ENCODE results near the gene POMP. TPM values are rescaled to one million over a fixed set of nuclear protein-coding genes. Genes with fewer than 3 reads are reported as not detected.
"Not testable (repeated sequence)": the region's sequence is repeated elsewhere in the genome, so short reads cannot be mapped to it uniquely, and the experiment has no call there.

Gene POMP
- total RNA-seq, 1 experiment from 2014 or later: 44.7 TPM

DNA sequence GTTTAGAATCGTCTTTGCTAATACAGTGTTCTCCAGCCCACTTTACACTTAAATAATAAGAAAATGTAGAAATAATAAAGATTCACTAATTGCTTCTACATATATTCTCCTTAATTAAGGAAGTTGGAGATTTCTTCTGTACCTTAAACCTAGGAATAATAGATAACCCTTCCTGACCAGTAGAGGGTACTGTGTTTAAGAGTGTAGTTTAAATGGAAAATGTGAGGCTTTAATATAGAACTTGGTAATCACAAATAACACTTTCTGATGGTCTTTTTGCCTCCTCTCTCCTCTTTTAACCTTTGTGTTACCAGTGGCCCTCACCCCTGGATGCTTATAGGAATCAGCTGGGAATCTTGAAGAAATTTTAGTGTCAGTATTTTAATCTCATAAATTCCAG lies 20.7 kb downstream of the POMP start:
- DNase-seq (ENCODE audit: low read depth): no peak

DNA sequence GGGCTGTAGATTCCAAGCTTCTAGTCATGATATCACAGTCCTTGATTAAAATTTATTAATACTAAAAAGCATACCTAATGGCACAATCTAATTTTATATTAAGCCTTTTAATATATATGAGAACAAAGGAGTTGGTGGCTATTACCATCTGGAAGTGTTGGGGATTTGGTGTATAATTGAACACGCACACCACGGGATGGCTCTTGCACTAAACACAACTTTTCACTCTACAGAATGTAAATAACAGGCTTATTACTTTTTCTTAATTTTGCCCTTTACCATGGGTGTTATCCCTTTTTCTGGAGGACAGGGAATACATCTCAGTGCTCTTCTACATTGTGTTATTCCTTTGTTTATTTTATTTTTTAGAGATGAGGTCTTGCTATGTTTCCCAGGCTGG lies 21.6 kb downstream of the POMP start:
- in situ Hi-C loops (cut with HindIII; ENCODE audit: low pct_unique_long_range_greater_than_20kb, low sequenced_read_pairs): no loop called here
- DNase-seq (ENCODE audit: low read depth): no peak

More for the DNA sequence above, 20.7 kb downstream of the POMP start:
- in situ Hi-C loops (cut with HindIII; ENCODE audit: low pct_unique_long_range_greater_than_20kb, low sequenced_read_pairs): no loop called here

DNA sequence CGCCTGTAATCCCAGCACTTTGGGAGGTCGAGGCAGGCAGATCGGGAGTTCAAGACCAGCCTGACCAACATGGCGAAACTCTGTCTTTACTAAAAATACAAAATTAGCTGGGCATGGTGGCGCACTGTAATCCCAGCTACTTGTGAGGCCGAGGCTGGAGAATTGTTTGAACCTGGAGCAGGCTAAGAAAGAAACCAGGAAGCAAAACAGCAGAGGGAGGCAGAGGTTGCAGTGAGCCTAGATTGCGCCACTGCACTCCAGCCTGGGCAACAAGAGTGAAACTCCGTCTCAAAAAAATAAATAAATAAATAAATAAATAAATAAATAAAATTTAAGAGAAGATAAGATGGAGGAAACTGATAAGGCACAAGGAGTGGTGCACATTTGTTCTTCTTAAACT lies 24.2 kb downstream of the POMP start:
- DNase-seq (ENCODE audit: low read depth); in situ Hi-C loops (cut with HindIII; ENCODE audit: low pct_unique_long_range_greater_than_20kb, low sequenced_read_pairs): not testable (repeated sequence)

DNA sequence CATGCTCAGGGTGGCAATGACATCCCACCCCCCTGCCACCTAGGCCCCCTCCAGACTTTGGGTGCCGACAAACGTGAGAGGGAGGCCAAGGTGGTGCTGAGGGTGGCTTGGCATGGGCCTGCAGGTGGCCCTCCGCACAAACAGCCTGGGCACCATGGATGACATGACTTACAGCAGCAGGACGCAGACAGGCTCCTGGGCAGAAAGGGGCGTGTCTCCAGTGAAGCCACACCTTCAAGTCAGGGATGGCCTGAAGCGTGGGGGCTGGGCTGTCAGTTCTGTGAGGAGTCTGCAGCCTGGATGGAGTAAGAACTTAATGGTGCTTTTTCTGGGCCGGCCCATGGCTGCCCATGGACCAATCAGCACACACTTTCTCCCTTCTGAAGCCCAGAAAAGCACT lies 25.3 kb downstream of the POMP start:
- in situ Hi-C loops (cut with HindIII; ENCODE audit: low pct_unique_long_range_greater_than_20kb, low sequenced_read_pairs): no loop called here
- no peak for DNase-seq (ENCODE audit: low read depth)

DNA sequence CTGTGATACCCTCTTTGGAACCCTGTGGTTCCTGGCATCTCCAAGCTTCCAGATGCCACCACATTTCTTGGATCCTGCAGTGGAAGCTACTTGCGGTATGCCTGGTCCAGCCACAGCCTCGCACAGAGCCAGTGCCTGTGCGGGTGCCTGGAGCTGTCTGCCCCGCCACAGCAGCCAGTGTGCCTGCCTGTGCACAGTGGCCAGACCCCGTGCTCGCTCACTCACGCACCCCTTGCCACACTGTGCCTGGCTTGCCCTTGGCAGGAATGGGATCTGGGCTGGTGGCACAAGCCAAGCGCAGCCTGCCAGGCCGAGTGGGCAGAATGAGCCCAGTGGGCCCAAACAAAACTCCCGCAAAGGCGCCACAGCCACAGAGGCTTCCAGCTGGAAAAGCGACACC lies 26.2 kb downstream of the POMP start:
- no peak for DNase-seq (ENCODE audit: low read depth)
- in situ Hi-C loops (cut with HindIII; ENCODE audit: low pct_unique_long_range_greater_than_20kb, low sequenced_read_pairs): no loop called here

DNA sequence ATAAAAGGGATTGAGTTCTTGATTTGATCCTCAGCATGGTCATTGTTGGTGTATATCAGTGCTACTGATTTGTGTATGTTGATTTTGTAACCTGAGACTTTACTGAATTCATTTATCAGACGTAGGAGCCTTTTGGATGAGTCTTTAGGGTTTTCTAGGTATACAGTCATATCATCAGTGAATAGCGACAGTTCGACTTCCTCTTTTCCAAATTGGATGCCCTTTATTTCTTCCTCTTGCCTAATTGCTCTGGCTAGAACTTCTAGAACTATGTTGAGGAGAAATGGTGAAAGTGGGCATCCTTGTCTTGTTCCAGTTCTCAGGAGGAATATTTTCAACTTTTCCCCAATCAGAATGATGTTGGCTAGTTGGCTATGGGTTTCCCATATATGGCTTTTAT lies 27.0 kb downstream of the POMP start:
- DNase-seq (ENCODE audit: low read depth): no peak
- in situ Hi-C loops (cut with HindIII; ENCODE audit: low pct_unique_long_range_greater_than_20kb, low sequenced_read_pairs): no loop called here

DNA sequence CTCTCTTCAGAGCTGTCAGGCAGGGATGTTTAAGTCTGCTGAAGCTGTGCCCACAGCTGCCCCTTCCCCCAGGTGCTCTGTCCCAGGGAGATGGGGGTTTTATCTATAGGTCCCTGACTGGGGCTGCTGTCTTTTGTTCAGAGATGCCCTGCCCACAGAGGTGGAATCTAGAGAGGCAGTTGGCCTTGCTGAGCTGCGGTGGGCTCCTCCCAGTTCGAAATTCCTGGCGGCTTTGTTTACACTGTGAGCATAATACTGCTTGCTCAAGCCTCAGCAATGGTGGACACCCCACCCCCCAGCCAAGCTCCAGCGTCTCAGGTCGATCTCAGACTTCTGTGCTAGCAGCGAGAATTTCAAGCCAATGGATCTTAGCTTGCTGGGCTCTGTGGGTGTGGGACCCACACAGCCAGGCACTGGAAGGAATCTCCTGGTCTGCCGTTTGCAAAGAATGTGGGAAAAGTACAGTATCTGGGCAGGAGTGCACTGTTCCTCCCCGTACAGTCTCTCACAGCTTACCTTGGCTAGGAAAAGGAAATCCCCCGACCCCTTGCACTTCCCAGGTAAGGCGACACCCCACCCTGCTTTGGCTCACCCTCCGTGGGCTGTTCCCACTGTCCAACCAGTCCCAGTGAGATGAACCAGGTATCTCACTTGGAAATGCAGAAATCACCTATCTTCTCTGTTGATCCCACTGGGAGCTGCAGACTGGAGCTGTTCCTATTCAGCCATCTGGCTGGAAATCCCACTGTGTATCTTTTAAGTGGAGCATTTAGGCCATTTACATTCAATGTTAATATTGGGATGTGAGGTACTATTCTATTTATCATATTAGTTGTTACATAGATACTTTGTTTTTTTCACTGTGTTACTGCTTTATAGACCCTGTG lies 34.9 kb downstream of the POMP start:
- in situ Hi-C loops (cut with HindIII; ENCODE audit: low pct_unique_long_range_greater_than_20kb, low sequenced_read_pairs); DNase-seq (ENCODE audit: low read depth): not testable (repeated sequence)

DNA sequence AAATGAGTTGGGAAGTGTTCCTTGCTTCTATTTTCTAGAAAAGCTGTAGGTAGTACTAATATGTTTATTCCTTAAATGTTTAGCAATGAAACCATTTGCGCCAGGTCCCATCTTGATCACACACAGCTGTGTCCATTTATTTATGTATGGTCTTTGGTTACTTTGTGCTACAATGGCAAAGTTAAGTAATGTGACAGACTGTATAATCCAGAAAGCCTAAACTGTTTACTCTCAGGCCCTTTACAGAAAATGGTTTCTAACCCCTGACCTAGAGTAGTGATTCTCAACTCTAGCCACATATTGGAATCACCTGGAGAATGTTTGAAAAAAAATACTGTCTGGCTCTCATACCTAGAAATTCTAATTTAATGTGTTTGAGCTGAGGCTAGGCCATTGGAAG lies 38.5 kb downstream of the POMP start:
- DNase-seq (ENCODE audit: low read depth): no peak
- in situ Hi-C loops (cut with HindIII; ENCODE audit: low pct_unique_long_range_greater_than_20kb, low sequenced_read_pairs): no loop called here

DNA sequence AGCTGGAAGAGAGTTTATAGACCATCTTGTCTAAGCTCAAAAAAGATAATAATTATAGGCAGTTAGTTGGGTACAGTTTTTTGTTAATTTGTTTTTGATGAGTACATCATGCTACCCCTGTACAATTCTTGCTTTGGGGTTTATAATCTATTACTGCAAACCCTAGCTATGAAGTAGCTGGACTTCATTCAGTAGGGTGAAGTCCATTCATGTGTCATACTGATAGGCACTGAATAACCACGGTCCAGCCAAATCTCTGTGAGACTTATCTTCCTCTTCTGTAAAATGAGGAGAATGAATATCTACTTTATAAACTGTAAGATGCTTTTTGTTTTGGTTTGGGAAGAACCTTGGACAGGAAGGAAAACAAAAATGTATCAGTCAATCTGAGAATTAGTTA lies 40.3 kb downstream of the POMP start:
- no peak for DNase-seq (ENCODE audit: low read depth)
- in situ Hi-C loops (cut with HindIII; ENCODE audit: low pct_unique_long_range_greater_than_20kb, low sequenced_read_pairs): no loop called here

DNA sequence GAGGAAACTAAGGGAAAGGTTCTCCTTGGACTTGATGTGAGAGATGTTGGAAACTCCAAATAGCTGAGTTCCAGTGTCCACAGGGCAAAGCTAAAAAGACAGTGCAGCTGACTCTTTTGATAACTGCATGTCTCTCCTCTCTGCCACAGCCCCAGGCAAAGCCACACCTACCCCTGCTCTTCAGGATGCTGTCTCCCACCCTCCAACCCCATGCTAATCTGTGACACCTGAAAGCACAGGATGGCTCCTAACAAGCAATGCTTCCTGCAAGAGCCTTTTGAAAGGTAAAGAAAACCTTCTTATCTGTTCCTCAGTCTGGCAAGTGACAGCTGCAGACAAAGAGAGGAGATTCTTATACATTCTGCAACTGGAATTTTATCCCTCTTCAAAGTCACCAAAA lies 45.4 kb downstream of the POMP start:
- in situ Hi-C loops (cut with HindIII; ENCODE audit: low pct_unique_long_range_greater_than_20kb, low sequenced_read_pairs): no loop called here
- DNase-seq (ENCODE audit: low read depth): no peak

DNA sequence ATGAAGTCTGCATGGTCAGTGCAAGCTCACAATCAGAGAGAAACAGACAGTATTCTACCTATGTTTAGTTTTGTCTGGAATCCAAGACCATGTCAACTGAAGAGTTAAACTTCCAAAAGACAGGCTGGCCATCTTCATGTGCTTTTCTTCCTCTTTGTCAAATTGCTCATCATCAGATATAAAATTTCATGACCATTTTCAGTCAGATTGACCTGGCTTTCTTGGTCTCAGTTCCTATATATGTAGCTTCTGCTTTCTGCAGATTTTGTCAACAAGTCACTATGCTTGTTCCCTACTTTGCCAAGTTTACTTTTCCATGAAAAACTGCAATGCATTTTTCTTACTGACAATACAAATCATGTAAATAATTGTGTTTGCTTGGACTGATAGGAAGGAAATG lies 46.0 kb downstream of the POMP start:
- no peak for DNase-seq (ENCODE audit: low read depth)
- in situ Hi-C loops (cut with HindIII; ENCODE audit: low pct_unique_long_range_greater_than_20kb, low sequenced_read_pairs): no loop called here

DNA sequence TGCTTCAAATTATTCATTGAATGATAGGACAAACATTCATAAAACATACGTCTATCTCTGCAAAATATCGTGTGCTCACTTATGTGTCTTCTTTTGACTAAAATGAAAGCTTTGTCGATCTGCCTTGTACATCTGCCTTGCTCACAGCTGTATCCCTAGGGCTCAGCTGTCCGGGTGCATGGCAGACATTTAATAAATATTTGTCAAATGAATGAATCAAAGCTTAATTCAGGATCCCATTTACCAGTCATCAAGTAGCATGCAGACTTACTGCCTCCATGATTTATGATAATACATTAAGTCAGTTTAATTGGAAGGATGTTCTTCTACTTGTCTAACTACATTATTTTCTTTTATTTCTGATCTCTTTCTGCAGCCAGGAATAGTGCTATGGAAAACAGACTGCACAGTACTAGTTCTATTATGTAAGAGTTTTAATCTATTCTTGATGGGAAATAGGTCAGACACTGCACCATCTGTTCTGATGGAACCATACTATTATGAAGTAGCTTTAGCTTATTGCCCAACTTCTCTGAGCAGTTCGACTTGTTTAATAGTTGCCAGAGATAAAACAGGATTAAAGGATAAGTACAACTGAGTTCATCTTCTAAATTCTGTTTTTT lies 46.6 kb downstream of the POMP start:
- in situ Hi-C loops (cut with HindIII; ENCODE audit: low pct_unique_long_range_greater_than_20kb, low sequenced_read_pairs): no loop called here
- no peak for DNase-seq (ENCODE audit: low read depth)

DNA sequence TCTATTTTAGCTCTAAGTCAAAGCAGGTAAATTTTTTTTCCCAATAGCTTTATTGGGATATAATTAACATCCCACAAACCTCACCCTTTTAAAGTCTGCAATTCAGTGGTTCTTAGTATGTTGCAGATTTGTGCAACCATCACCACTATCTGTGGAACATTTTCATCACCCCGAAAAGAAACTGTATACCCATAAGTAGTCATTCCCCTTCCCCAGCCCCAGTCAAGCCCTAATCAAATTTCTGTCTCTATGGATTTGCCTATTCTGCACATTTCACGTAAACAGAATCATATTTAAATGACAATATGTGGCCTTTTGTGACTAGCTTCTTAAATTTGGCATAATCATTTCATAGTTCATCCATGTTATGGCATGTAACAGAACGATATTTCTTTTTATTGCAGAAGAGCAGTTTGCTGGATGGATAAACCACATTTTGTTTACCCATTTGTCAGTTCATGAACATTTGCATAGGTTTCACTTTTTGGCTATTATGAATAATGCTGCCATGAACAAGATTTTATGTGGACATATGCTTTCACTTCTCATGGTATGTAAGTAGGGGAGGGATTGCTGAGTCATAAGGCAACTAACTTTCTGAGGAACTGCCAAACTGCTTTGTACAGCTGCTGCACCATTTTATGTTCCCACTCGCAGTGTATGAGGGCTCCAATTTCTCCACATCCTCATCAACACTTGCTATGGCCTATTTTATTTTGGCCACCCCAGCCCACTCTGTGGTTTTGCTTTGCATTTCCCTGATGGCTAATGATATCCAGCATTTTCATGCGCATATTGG lies 48.9 kb downstream of the POMP start:
- in situ Hi-C loops (cut with HindIII; ENCODE audit: low pct_unique_long_range_greater_than_20kb, low sequenced_read_pairs): no loop called here
- DNase-seq (ENCODE audit: low read depth): no peak

DNA sequence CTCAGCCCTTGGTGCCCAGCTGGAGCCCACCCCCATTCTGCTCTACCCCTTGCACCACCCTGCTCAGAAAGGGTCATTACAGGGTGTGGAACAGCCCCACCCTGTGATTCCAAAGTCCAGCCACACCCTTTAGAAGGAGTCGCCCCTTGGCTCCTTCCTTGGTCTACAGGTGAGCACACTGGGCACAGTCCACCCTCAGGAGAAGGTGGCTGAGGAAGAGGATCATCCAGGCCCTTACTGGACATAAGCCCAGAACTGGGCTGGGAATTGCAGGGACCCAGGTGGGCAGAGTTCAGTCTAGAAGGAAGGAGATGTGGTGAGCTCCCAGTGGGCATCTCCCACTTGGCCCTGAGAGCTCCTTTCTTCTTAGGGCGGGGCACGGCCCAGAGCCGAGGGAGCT lies 51.2 kb downstream of the POMP start:
- no peak for DNase-seq (ENCODE audit: low read depth)
- in situ Hi-C loops (cut with HindIII; ENCODE audit: low pct_unique_long_range_greater_than_20kb, low sequenced_read_pairs): no loop called here

DNA sequence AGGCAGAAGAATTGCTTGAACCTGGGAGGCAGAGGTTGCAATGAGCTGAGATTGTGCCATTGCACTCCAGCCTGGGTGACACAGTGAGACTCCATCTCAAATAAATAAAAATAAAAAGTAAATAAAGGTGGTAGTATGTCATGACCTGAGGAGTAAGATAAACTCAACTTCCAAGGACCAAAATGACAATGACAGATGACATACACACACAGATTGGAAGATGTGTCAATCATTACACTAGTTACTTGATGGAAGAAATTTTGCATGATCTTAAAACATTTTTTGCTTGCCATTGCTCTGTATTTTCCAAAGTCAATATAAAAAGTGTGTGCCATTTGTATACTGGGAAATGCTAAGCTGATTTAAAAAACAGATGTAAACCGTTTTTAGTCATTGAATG lies 55.7 kb downstream of the POMP start:
- DNase-seq (ENCODE audit: low read depth): no peak
- in situ Hi-C loops (cut with HindIII; ENCODE audit: low pct_unique_long_range_greater_than_20kb, low sequenced_read_pairs): no loop called here

DNA sequence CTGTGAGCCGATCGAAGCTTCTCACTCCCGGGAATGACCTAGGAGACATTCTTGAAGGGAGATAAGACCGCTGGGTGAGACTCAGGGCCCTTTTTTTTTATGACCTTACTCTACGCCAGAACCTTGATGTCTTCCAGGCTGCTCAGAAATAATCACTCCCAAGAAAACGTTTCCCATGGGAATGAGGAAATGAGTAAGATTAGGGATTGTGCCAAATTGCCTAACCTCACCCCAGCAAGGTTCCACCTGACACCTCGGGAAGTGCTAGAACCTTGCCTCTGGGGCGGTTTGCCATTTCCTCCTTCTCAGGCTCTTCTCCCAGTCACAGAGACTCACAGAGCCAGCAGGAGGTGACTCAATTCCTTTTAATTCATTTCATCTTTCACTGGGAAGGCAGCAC lies 57.6 kb downstream of the POMP start:
- DNase-seq (ENCODE audit: low read depth): no peak
- in situ Hi-C loops (cut with HindIII; ENCODE audit: low pct_unique_long_range_greater_than_20kb, low sequenced_read_pairs): no loop called here

DNA sequence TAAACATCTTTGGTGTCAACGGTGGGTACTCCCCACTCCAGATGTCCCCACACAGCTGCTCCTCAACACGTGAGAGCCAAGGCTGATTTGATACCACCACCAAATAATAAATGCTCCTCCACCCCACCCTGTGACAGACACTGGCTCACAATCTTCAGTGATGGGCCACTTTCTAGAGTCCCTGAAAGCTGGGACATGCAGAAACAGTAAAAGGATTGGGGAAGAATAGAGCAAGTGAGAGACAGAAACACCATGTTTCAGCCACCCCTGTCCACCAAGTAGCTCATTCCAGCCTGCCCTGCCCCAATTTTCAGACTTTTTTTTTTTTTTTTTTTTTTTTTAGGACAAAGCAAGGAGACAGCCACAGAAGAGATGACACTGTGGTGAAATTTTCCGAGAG lies 58.2 kb downstream of the POMP start:
- DNase-seq (ENCODE audit: low read depth): no peak
- in situ Hi-C loops (cut with HindIII; ENCODE audit: low pct_unique_long_range_greater_than_20kb, low sequenced_read_pairs): no loop called here

DNA sequence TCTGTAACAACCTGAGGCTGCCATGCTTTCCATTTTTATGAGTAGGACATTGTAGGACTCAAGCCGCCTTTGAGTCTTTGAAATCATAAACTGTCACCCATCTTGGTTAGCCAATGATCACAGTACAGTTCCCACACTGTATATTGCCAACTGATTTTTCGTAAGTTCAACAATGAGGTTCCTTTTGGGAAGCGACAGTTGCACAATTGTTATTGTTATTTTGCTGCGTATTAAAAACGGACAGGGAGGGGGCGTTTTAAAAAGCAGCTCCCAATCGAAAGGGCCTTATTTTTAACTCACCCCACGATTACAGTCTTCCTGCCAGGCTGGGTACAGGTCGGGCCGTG lies 59.2 kb downstream of the POMP start:
- DNase-seq (ENCODE audit: low read depth): no peak
- in situ Hi-C loops (cut with HindIII; ENCODE audit: low pct_unique_long_range_greater_than_20kb, low sequenced_read_pairs): no loop called here

DNA sequence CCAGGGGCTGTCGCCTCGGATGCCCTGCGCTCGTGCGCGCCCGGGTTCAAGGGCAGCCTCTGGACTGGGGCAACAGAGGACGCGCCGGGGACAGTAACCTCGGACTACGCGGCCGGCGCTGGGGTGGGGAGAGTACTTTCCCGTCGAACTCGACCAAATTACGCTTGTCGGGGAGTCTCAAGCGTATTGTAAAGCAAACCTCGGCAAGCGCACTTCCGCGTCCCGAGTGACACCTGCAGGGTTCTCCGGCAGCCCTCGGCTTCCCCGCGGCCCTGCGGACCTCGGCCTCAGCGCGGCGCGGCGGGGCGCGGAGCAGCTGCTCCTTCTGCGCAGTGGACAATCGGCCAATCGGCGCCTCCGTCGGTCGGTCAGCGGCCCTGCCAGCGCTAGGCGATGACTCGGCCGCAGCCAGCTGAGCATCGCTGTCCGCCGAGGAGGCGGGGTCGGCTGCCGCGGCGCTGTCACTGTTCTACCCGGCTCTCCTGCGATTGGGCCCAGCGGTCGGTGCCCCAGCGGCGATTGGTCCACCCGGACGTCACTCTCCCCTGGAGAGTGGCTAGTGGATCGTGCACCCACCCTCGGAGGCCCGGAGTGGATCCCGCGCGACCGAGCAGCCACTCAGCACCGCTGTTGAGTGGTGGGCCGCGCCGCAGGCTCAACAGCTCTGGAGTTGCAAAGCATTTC lies 59.8 kb downstream of the POMP start, which contains the start of gene SLC46A3:
Gene SLC46A3 (minus strand): TSS at position 428 of the 684 bp plus-strand sequence. CDS start 972 bp downstream, outside the sequence.
- in situ Hi-C loops (cut with HindIII; ENCODE audit: low pct_unique_long_range_greater_than_20kb, low sequenced_read_pairs): no loop called here
- DNase-seq (ENCODE audit: low read depth): peak; percentile 94

All from Caki2 (cell line).